Measurements from ENCODE around the gene OAT. TPM values are rescaled to one million over a fixed set of nuclear protein-coding genes. Genes with fewer than 3 reads are reported as not detected.

The OAT gene
- total and polyA plus RNA-seq, 2 donors from 2014 or later: 44.1 to 76.6 TPM

DNA sequence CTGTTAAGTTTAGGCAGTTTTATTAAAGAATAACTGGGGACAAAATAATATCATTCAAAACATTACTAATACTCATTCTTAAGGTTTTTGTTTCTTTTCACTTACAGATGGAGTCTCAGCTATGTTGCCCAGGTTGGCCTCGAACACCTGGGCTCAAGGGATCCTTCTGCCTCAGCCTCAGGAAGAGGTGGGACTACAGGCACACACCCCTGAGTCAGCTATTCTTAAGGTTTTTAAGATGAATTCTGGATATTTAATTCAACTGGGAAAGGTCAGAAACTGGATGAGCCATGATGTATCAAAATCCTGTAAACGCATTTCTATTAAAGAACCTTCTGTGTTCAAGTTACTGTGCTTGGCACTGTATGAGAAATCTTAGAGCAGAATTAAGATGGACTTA is 3.5 kb downstream of the OAT start:
- no peak overlapping the region for H3K4me3 ChIP-seq (ENCODE audit: low read length in 3 of 3)
- no peaks in the 10 kb centered on the region for H3K27me3 ChIP-seq (ENCODE audit: control insufficient read depth, insufficient read depth, low read length)
- H3K9ac ChIP-seq (ENCODE audit: low read length in 3 of 3): no peak overlapping the region
- DNase-seq: no peak
- no peak overlapping the region for H3K27ac ChIP-seq (ENCODE audit: low read depth in 2 of 2, low read length in 2 of 2)
- intact Hi-C loops (cut with DNase I): no loop called here
- H3K4me1 ChIP-seq (ENCODE audit: control insufficient read depth in 2 of 3, insufficient read depth in 2 of 3, low read depth in 1 of 3, low read length in 3 of 3): peaks cover 0 to 13% (median 4%) of the 10 kb centered on the region in 3 donors
- H3K9me3 ChIP-seq (ENCODE audit: control insufficient read depth in 2 of 3, insufficient read depth in 1 of 3, low read length in 3 of 3): no peaks in the 10 kb centered on the region
- peaks cover 0 to 5% (median 0%) of the 10 kb centered on the region in 3 donors for H3K36me3 ChIP-seq (ENCODE audit: control insufficient read depth in 2 of 3, insufficient read depth in 3 of 3, low read length in 3 of 3)
- no peak for FAIRE-seq
- TF ChIP-seq, protein P1, sequence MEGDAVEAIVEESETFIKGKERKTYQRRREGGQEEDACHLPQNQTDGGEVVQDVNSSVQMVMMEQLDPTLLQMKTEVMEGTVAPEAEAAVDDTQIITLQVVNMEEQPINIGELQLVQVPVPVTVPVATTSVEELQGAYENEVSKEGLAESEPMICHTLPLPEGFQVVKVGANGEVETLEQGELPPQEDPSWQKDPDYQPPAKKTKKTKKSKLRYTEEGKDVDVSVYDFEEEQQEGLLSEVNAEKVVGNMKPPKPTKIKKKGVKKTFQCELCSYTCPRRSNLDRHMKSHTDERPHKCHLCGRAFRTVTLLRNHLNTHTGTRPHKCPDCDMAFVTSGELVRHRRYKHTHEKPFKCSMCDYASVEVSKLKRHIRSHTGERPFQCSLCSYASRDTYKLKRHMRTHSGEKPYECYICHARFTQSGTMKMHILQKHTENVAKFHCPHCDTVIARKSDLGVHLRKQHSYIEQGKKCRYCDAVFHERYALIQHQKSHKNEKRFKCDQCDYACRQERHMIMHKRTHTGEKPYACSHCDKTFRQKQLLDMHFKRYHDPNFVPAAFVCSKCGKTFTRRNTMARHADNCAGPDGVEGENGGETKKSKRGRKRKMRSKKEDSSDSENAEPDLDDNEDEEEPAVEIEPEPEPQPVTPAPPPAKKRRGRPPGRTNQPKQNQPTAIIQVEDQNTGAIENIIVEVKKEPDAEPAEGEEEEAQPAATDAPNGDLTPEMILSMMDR (IDR thresholded peaks at IDR 0.05; ENCODE audit: borderline replicate concordance, extremely low read depth, insufficient read depth): no peak

DNA sequence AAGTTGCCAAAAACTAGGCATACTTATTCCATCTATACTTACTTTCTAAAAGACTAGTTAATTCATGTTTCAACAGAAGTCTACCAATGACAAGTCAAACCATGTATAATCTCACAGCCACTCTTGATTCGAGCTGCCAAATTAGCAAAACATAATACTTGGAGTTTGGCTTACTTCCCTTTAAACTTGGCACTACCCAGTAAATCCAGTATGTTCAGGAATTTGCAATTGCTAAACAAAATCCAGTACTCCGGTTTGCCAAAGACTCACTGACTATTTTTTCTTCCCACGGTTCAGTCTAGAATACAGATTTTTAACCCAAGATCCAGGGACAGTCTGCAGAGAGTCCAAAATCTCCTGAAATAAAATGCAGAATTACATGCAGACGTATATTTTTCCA is 4.6 kb downstream of the OAT start:
- FAIRE-seq (no peak), DNase-seq (no peak)
- no peaks in the 10 kb centered on the region for H3K9me3 ChIP-seq (ENCODE audit: control insufficient read depth in 2 of 3, insufficient read depth in 1 of 3, low read length in 3 of 3)
- H3K36me3 ChIP-seq (ENCODE audit: control insufficient read depth in 2 of 3, insufficient read depth in 3 of 3, low read length in 3 of 3): peaks cover 0 to 8% (median 0%) of the 10 kb centered on the region in 3 donors
- intact Hi-C loops (cut with DNase I): no loop called here
- no peak overlapping the region for H3K9ac ChIP-seq (ENCODE audit: low read length in 3 of 3)
- peaks cover 0 to 13% (median 4%) of the 10 kb centered on the region in 3 donors for H3K4me1 ChIP-seq (ENCODE audit: control insufficient read depth in 2 of 3, insufficient read depth in 2 of 3, low read depth in 1 of 3, low read length in 3 of 3)
- no peak overlapping the region for H3K27ac ChIP-seq (ENCODE audit: low read depth in 2 of 2, low read length in 2 of 2)
- TF ChIP-seq, protein P1 (IDR thresholded peaks at IDR 0.05; ENCODE audit: borderline replicate concordance, extremely low read depth, insufficient read depth): no peak
- no peaks in the 10 kb centered on the region for H3K27me3 ChIP-seq (ENCODE audit: control insufficient read depth, insufficient read depth, low read length)
- H3K4me3 ChIP-seq (ENCODE audit: low read length in 3 of 3): no peak overlapping the region

DNA sequence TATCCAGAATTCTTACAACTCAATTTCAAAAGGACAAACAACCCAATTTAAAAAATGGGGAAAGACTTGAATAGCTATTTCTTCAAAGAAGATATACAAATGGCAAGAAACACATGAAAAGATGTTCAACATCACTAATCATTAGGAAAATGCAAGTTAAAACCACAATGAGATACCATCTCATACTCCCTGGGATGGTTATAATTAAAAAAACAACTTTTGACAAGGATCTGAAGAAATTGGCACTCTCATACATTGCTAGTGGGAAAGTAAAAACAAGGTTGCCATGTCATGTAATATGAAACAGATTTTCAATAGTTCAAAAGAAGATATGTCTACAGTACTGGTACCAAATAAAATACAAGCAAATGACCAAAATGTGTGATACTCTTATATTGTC is 9.0 kb downstream of the OAT start:
- DNase-seq (no peak), FAIRE-seq (no peak)
- Histone ChIP-seq H3K4me1 (ENCODE audit: control insufficient read depth in 2 of 3, insufficient read depth in 2 of 3, low read depth in 1 of 3, low read length in 3 of 3) (peaks cover 0 to 8% (median 4%) of the 10 kb centered on the region in 3 donors), H3K27me3 (ENCODE audit: control insufficient read depth, insufficient read depth, low read length) (no peaks in the 10 kb centered on the region), H3K9me3 (ENCODE audit: control insufficient read depth in 2 of 3, insufficient read depth in 1 of 3, low read length in 3 of 3) (no peaks in the 10 kb centered on the region), H3K27ac (ENCODE audit: low read depth in 2 of 2, low read length in 2 of 2) (no peak overlapping the region), H3K36me3 (ENCODE audit: control insufficient read depth in 2 of 3, insufficient read depth in 3 of 3, low read length in 3 of 3) (peaks cover 0 to 21% (median 4%) of the 10 kb centered on the region in 3 donors), H3K4me3 (ENCODE audit: low read length in 3 of 3) (no peak overlapping the region), H3K9ac (ENCODE audit: low read length in 3 of 3) (no peak overlapping the region)
- TF ChIP-seq, protein P1 (IDR thresholded peaks at IDR 0.05; ENCODE audit: borderline replicate concordance, extremely low read depth, insufficient read depth): no peak
- intact Hi-C loops (cut with DNase I): no loop called here

DNA sequence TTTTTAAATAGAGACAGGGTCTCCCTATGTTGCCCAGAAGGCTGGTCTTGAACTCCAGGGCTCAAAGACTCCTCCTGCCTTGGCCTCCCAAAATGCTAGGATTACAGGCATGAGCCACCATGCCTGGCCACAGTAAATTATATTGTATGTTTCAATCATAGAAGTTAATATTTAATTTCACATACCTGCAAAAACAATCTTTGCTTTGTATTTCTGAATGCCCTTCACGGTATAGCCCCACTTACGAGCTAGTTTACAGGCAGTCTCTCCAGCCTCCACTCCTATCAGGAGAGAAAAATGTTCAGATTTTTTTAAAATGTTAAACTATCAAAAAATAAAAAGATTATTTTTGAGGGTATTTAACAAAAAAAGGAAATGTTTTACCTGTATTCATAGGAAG is 10.4 kb downstream of the OAT start:
- FAIRE-seq (no peak), DNase-seq (no peak)
- no peak overlapping the region for H3K27ac ChIP-seq (ENCODE audit: low read depth in 2 of 2, low read length in 2 of 2)
- no peak overlapping the region for H3K9ac ChIP-seq (ENCODE audit: low read length in 3 of 3)
- H3K4me3 ChIP-seq (ENCODE audit: low read length in 3 of 3): no peak overlapping the region
- peaks cover 0 to 25% (median 5%) of the 10 kb centered on the region in 3 donors for H3K36me3 ChIP-seq (ENCODE audit: control insufficient read depth in 2 of 3, insufficient read depth in 3 of 3, low read length in 3 of 3)
- intact Hi-C loops (cut with DNase I): no loop called here
- TF ChIP-seq, protein P1 (IDR thresholded peaks at IDR 0.05; ENCODE audit: borderline replicate concordance, extremely low read depth, insufficient read depth): no peak
- no peaks in the 10 kb centered on the region for H3K27me3 ChIP-seq (ENCODE audit: control insufficient read depth, insufficient read depth, low read length)
- H3K9me3 ChIP-seq (ENCODE audit: control insufficient read depth in 2 of 3, insufficient read depth in 1 of 3, low read length in 3 of 3): no peaks in the 10 kb centered on the region
- no peaks in the 10 kb centered on the region for H3K4me1 ChIP-seq (ENCODE audit: control insufficient read depth in 2 of 3, insufficient read depth in 2 of 3, low read depth in 1 of 3, low read length in 3 of 3)

All from kidney (tissue), 14 donors.